H1 (cell line): ENCODE data around the gene TMPRSS9. TPM values are rescaled to one million over a fixed set of nuclear protein-coding genes. Genes with fewer than 3 reads are reported as not detected.

Source experiments
- BACH1 ChIP-seq: IDR thresholded peaks from 2 replicates; pipeline ENCODE4 v1.6.1; 2012; ENCODE audit warnings: low read length, improper control_type of control experiment
- JUN ChIP-seq: IDR thresholded peaks from 2 replicates; pipeline ENCODE4 v1.6.1; 2011; ENCODE audit warnings: low read depth, mild to moderate bottlenecking, improper control_type of control experiment, low read length
- polyA plus RNA-seq, 7 experiments: library from polyadenylated mRNA; depleted of rRNA in 3 of 7; stranded (reverse) in 5 of 7; unstranded in 2 of 7; fragments of >200 nt in 5 of 7; fragments of 200-250 nt in 2 of 7; gene quantifications; 1 replicate in 5 of 7; 2 replicates in 1 of 7; 4 replicates in 1 of 7; pipeline versions ENCODE4 v1.2.1 to v1.2.3, GENCODE V29; 2011 to 2013; ENCODE audit warnings: missing spikeins in 2 of 7, mixed read lengths in 2 of 7
- total RNA-seq: library from RNA; stranded (reverse); fragmentation: NEBNext Ultra II Directional; extraction: Animal tissue kit (Norgen Biotek cat#: 25700); gene quantifications from 2 replicates; pipeline ENCODE4 v1.2.1, GENCODE V29; 2021

The TMPRSS9 gene
- total and polyA plus RNA-seq, 2 of the 8 experiments (the other 6 are each of a cell fraction or from before 2014, with no cell fraction given), result 0.15 to 0.19 TPM

DNA sequence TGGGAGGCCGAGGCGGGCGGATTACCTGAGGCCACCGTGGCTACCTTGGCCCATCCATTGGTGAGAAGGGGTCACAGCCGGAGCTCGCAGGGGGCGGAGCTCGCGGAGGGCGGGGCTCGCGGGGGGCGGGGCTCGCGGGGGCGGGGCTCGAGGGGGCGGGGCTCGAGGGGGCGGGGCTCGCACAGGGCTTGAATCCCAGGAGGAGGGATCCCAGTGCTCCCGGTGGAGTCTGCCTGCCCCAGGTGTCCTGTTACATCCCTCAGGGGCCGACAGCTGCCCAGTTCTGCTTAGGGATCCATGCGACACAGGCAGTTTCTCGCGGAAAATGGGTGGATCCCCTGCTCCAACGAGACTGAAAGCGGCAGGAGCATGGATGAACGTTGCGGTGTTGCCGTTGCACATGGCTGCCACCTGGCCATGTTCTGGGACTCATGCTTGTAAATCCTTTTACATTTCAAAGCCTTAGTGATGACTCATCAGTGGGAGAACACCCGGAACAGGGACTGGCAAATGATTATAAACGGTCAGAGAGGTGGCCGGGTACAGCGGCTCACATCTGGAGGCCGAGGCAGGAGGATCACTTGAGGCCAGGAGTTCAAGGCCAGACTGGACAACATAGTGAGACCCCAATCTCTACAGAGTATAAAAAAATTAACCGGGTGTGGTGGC lies 25.1 kb downstream of the TMPRSS9 start (continued):
- TF ChIP-seq JUN (peak; percentile 49; the same call in 1 of the 2 replicates), BACH1 (peak; percentile 27; the same call in 1 of the 2 replicates)
